HepG2 (cell line): ENCODE results near the gene RUNX2. TPM values are rescaled to one million over a fixed set of nuclear protein-coding genes. Genes with fewer than 3 reads are reported as not detected.

Experiments used
- ATAC-seq: fragments of 200-7000 bp; cut with Tn5 transposase; 3 replicates; pipeline ENCODE4 v1.9.1; 2020; ENCODE audit warnings: mild to moderate bottlenecking, moderate library complexity
- BruUV-seq: library from RNA; stranded (reverse); fragments of 400-500 nt; replicated peaks from 2 replicates; lab custom pipeline; 2021; lab: Mats Ljungman, UMichigan
- CTCF ChIA-PET: fragments of 300-600 bp; formaldehyde crosslinking; extraction: SDS; loops from one replicate; lab custom pipeline; 2021; ENCODE audit warnings: low total read pairs, inconsistent platforms, low intra/inter-chr PET ratio; lab: Yijun Ruan, JAX
- POLR2A ChIA-PET: fragments of 350-600 bp; sonication (Branson Sonifier 250); formaldehyde crosslinking; loops from one replicate; lab custom pipeline; 2020; ENCODE audit warnings: antibody characterized with exemption, inconsistent platforms; lab: Yijun Ruan, JAX
- DNase-seq: peaks from one replicate; pipeline ENCODE4 v3.0.0-alpha.2; 2015; ENCODE audit warnings: low spot score
- FAIRE-seq: peaks from 3 replicates; lab custom pipeline; 2011; peaks lifted over from hg19 to GRCh38; lab: Jason Lieb, UNC
- H2AFZ ChIP-seq: one replicate; pipeline ENCODE4 v1.6.1; 2011; ENCODE audit warnings: low read length, inconsistent platforms
- H3K27ac ChIP-seq: fragments of 300-600 bp; 3 replicates; pipeline ENCODE4 v1.8.0; 2011; ENCODE audit warnings: mixed run types, mild to moderate bottlenecking, mixed read lengths, low read length, inconsistent platforms; ENCODE audit not compliant: insufficient read depth; ENCODE audit errors: extremely low read length
- H3K27me3 ChIP-seq, 2 experiments: fragments of 200-600 bp in 1 of 2; 2 replicates in 1 of 2; 3 replicates in 1 of 2; pipeline versions ENCODE4 v1.6.0 to v1.8.0; 2011; ENCODE audit warnings: low read length in 2 of 2, mild to moderate bottlenecking in 2 of 2, moderate library complexity in 2 of 2, inconsistent platforms in 1 of 2; ENCODE audit not compliant: insufficient read depth in 2 of 2, control insufficient read depth in 1 of 2
- H3K36me3 ChIP-seq, 2 experiments: fragments of 200-600 bp in 1 of 2; replicated peaks in 1 of 2; 2 replicates in 1 of 2; 3 replicates in 1 of 2; pipeline versions ENCODE4 v1.5.1 to v1.8.0; 2011; ENCODE audit warnings: low read length in 2 of 2, inconsistent platforms in 1 of 2; ENCODE audit not compliant: insufficient read depth in 2 of 2, control insufficient read depth in 1 of 2
- H3K4me1 ChIP-seq: 2 replicates; pipeline ENCODE4 v1.5.1; 2012; ENCODE audit warnings: low read length, inconsistent platforms; ENCODE audit not compliant: insufficient read depth
- H3K4me2 ChIP-seq: 2 replicates; pipeline ENCODE4 v1.6.0; 2011; ENCODE audit warnings: low read depth, low read length, inconsistent platforms
- H3K4me3 ChIP-seq, 3 experiments: fragments of 200-600 bp in 1 of 3; sonication (generic), shearing (Covaris generic) in 1 of 3; replicated peaks in 1 of 3; 2 replicates each; pipeline ENCODE4 v1.5.1; 2011 to 2016; ENCODE audit warnings: low read length in 3 of 3, inconsistent platforms in 2 of 3, low read depth in 2 of 3, mild to moderate bottlenecking in 2 of 3, control low read depth in 1 of 3, mixed read lengths in 1 of 3; ENCODE audit not compliant: insufficient read depth in 1 of 3
- H3K79me2 ChIP-seq: one replicate; pipeline ENCODE4 v1.6.1; 2011; ENCODE audit warnings: low read length, inconsistent platforms; ENCODE audit not compliant: insufficient read depth
- H3K9ac ChIP-seq: 2 replicates; pipeline ENCODE4 v1.6.0; 2011; ENCODE audit warnings: mild to moderate bottlenecking, low read depth, low read length, inconsistent platforms; ENCODE audit not compliant: insufficient read depth
- H3K9me3 ChIP-seq: 2 replicates; pipeline ENCODE4 v1.5.1; 2012; ENCODE audit warnings: mild to moderate bottlenecking, low read length
- H4K20me1 ChIP-seq: 2 replicates; pipeline ENCODE4 v1.6.0; 2011; ENCODE audit warnings: inconsistent platforms, mild to moderate bottlenecking, low read length, moderate library complexity; ENCODE audit not compliant: insufficient read depth
- ARNT2 ChIP-seq: sonication (generic); formaldehyde crosslinking; IDR thresholded peaks from 2 replicates; pipeline ENCODE4 v1.8.0; 2022; ENCODE audit warnings: mild to moderate bottlenecking, low read depth, missing genetic modification reagents, moderate library complexity
- ATF4 ChIP-seq, 2 experiments: fragments of 450-650 bp in 1 of 2; sonication (generic) in 1 of 2; formaldehyde crosslinking; IDR thresholded peaks; 2 replicates each; pipeline versions ENCODE4 v1.5.0 to v1.8.0; 2020 to 2022; ENCODE audit warnings: mild to moderate bottlenecking in 1 of 2, missing genetic modification reagents in 1 of 2
- GMEB1 ChIP-seq: sonication (generic); formaldehyde crosslinking; IDR thresholded peaks from 2 replicates; pipeline ENCODE4 v1.5.1; 2020; ENCODE audit warnings: missing genetic modification reagents, mild to moderate bottlenecking, borderline replicate concordance
- HDAC1 ChIP-seq: sonication (generic); formaldehyde crosslinking; IDR thresholded peaks from 2 replicates; pipeline ENCODE4 v1.5.1; 2020; ENCODE audit warnings: mild to moderate bottlenecking, missing genetic modification reagents
- NFAT5 ChIP-seq: sonication (generic); formaldehyde crosslinking; IDR thresholded peaks from 2 replicates; pipeline ENCODE4 v1.4.0; 2020; ENCODE audit warnings: missing genetic modification reagents
- SALL1 ChIP-seq: sonication (generic); formaldehyde crosslinking; IDR thresholded peaks from 2 replicates; pipeline ENCODE4 v1.8.0; 2022; ENCODE audit warnings: mild to moderate bottlenecking, missing genetic modification reagents
- SIN3B ChIP-seq: fragments of 150-350 bp; IDR thresholded peaks from 2 replicates; pipeline ENCODE4 v1.6.1; 2014; ENCODE audit warnings: low read length
- XRCC5 ChIP-seq: fragments of 200-400 bp; formaldehyde crosslinking; optimal IDR thresholded peaks from 2 replicates; pipeline ENCODE3; 2017; ENCODE audit warnings: mild to moderate bottlenecking, low read length
- ZNF10 ChIP-seq: sonication (generic); formaldehyde crosslinking; IDR thresholded peaks from 2 replicates; pipeline ENCODE4 v1.4.0; 2020; ENCODE audit warnings: mild to moderate bottlenecking, low read depth, missing genetic modification reagents, borderline replicate concordance
- ZNF121 ChIP-seq: sonication (generic); formaldehyde crosslinking; IDR thresholded peaks from 2 replicates; pipeline ENCODE4 v1.5.0; 2020; ENCODE audit warnings: mild to moderate bottlenecking, missing genetic modification reagents
- ZNF253 ChIP-seq: sonication (generic); formaldehyde crosslinking; IDR thresholded peaks from 2 replicates; pipeline ENCODE4 v1.8.0; 2022; ENCODE audit warnings: mild to moderate bottlenecking, missing genetic modification reagents, borderline replicate concordance
- ZNF382 ChIP-seq: sonication (generic); formaldehyde crosslinking; IDR thresholded peaks from 2 replicates; pipeline ENCODE4 v1.5.0; 2020; ENCODE audit warnings: missing genetic modification reagents, mild to moderate bottlenecking, borderline replicate concordance
- ZNF552 ChIP-seq: sonication (generic); formaldehyde crosslinking; IDR thresholded peaks from 2 replicates; pipeline ENCODE4 v1.9.0; 2022; ENCODE audit warnings: missing genetic modification reagents, mild to moderate bottlenecking, borderline replicate concordance
- ZNF652 ChIP-seq: IDR thresholded peaks from 2 replicates; pipeline ENCODE4 v1.6.1; 2016; ENCODE audit warnings: low read depth, borderline replicate concordance
- WGBS: methylation state at CpG from one replicate; pipeline ENCODE4 v1.1.6; 2017; ENCODE audit warnings: low lambda C conversion rate; 5-methylcytosine and 5-hydroxymethylcytosine counted together
- in situ Hi-C: cut with HindIII; loops from 2 replicates; pipeline ENCODE4 v1.10.0; 2017; ENCODE audit warnings: low pct_unique_long_range_greater_than_20kb; ENCODE audit not compliant: extremely low pct_ligation_motif_present
- intact Hi-C: fragments of 100-400 bp; cut with micrococcal nuclease; formaldehyde crosslinking; loops from one replicate; pipeline ENCODE4 v1.10.0; 2022; ENCODE audit not compliant: unreplicated experiment
- polyA plus RNA-seq, 8 experiments: library from polyadenylated mRNA; depleted of rRNA in 3 of 8; stranded (reverse) in 7 of 8; unstranded in 1 of 8; fragments of >200 nt; fragmentation: Illumina TruSeq in 4 of 8; extraction: Trizol in 4 of 8; gene quantifications; 2 replicates each; pipeline versions ENCODE4 v1.2.1 to v1.2.3, GENCODE V29; 2011 to 2016; ENCODE audit warnings: low read depth in 4 of 8, missing spikeins in 1 of 8, mixed read lengths in 1 of 8; ENCODE audit not compliant: insufficient read depth in 1 of 8
- total RNA-seq, 5 experiments: library from RNA; depleted of rRNA; stranded (reverse); fragments of >200 nt; fragmentation: Illumina TruSeq; extraction: Trizol; gene quantifications; 2 replicates each; pipeline ENCODE4 v1.2.3, GENCODE V29; 2016; ENCODE audit warnings: low read depth in 1 of 5

RUNX2 gene
- total and polyA plus RNA-seq, 2 of the 13 experiments (the other 11 are each of a cell fraction or from before 2014, with no cell fraction given) = not detected

GRCh38 chr6:45569210-45569945 is 241.2 kb downstream of the RUNX2 start (continued):
- no peak for TF ChIP-seq GMEB1 (CRISPR knock-in tag)
- TF ChIP-seq ARNT2 (CRISPR knock-in tag) = no peak
- no peak for TF ChIP-seq ZNF253 (CRISPR knock-in tag)
- no peak for TF ChIP-seq ZNF10

- H3K79me2 ChIP-seq = no peaks in the 10 kb centered on the region
- H3K4me1 ChIP-seq = peaks cover 36% of the 10 kb centered on the region
- no peak overlapping the region for H3K9ac ChIP-seq
- whole genome bisulfite sequencing = 40% methylated on average over 3 of the region's 3 CpGs
- no peaks in the 10 kb centered on the region for H3K27me3 ChIP-seq
- no peaks in the 10 kb centered on the region for H3K9me3 ChIP-seq
- no peak overlapping the region for H2AFZ ChIP-seq
- no peaks in the 10 kb centered on the region for H3K36me3 ChIP-seq
- ATAC-seq = no peak
- no peak overlapping the region for H3K4me2 ChIP-seq
- no peak overlapping the region for H3K4me3 ChIP-seq
- POLR2A ChIA-PET = no interaction called here
- DNase-seq = no peak
- in situ Hi-C loops (no loop called here), intact Hi-C loops (no loop called here)
- no TSS peak for BruUV-seq
- H4K20me1 ChIP-seq = no peaks in the 10 kb centered on the region
- H3K27ac ChIP-seq = no peak overlapping the region
- CTCF ChIA-PET = no interaction called here
- FAIRE-seq = no peak
- TF ChIP-seq ZNF652 (CRISPR knock-in tag) (no peak), SIN3B (no peak), ZNF121 (no peak), ZNF552 (no peak), ZNF382 (CRISPR knock-in tag) (no peak), ATF4 (CRISPR knock-in tag; IDR thresholded peaks at IDR 0.05) (no peak), HDAC1 (no peak), XRCC5 (no peak), SALL1 (CRISPR knock-in tag) (no peak), NFAT5 (no peak)
Observed at GRCh38 chr6:45571159-45571558, 243.0 kb downstream of the RUNX2 start.
